GM12878 (cell line): ENCODE data around the gene MEGF11. TPM values are rescaled to one million over a fixed set of nuclear protein-coding genes. Genes with fewer than 3 reads are reported as not detected.

ENCODE experiments used
- ATAC-seq: fragments of 200-7000 bp; cut with Tn5 transposase; 3 replicates; pipeline ENCODE4 v1.9.1; 2020; ENCODE audit warnings: mild to moderate bottlenecking, moderate library complexity
- BruUV-seq: library from RNA; stranded (reverse); fragments of 400-500 nt; replicated peaks from 2 replicates; lab custom pipeline; 2021; lab: Mats Ljungman, UMichigan
- CTCF ChIA-PET: fragments of 300-600 bp; sonication (Branson Sonifier 250); formaldehyde crosslinking; extraction: SDS; loops from one replicate; lab custom pipeline; 2021; ENCODE audit warnings: inconsistent platforms; lab: Yijun Ruan, JAX
- POLR2A ChIA-PET: fragments of 350-600 bp; formaldehyde crosslinking; extraction: SDS; loops from one replicate; lab custom pipeline; 2021; ENCODE audit warnings: inconsistent platforms; lab: Charles Lee
- RAD21 ChIA-PET: fragments of 300-600 bp; sonication (Branson Sonifier 250); formaldehyde crosslinking; loops from one replicate; lab custom pipeline; 2023; ENCODE audit warnings: antibody characterized with exemption; ENCODE audit not compliant: unreplicated experiment; lab: Charles Lee
- SMC1A ChIA-PET: fragments of 300-600 bp; sonication (Branson Sonifier 250); formaldehyde crosslinking; loops from one replicate; lab custom pipeline; 2023; ENCODE audit not compliant: unreplicated experiment, uncharacterized antibody; lab: Charles Lee
- DNase-seq: peaks from one replicate; pipeline ENCODE4 v3.0.0-alpha.2; 2011; ENCODE audit warnings: low read depth, low spot score
- FAIRE-seq: peaks from 3 replicates; lab custom pipeline; 2011; peaks lifted over from hg19 to GRCh38; lab: Jason Lieb, UNC
- H2AFZ ChIP-seq: 2 replicates; pipeline ENCODE4 v1.6.0; 2011; ENCODE audit warnings: low read depth, low read length, control low read depth; ENCODE audit not compliant: control insufficient read depth
- H3K27ac ChIP-seq: 2 replicates; pipeline ENCODE4 v1.5.1; 2011; ENCODE audit warnings: control low read depth; ENCODE audit not compliant: control insufficient read depth, insufficient read depth
- H3K27me3 ChIP-seq, 2 experiments: replicated peaks in 1 of 2; 2 replicates each; pipeline versions ENCODE4 v1.6.0 to v1.6.1; 2011; ENCODE audit warnings: low read length in 1 of 2; ENCODE audit not compliant: control insufficient read depth in 2 of 2, insufficient read depth in 2 of 2
- H3K36me3 ChIP-seq, 2 experiments: 2 replicates each; pipeline ENCODE4 v1.5.1; 2011; ENCODE audit warnings: low read length in 1 of 2; ENCODE audit not compliant: control insufficient read depth in 2 of 2, insufficient read depth in 2 of 2
- H3K4me1 ChIP-seq: 2 replicates; pipeline ENCODE4 v1.6.1; 2011; ENCODE audit warnings: mild to moderate bottlenecking, low read length, moderate library complexity, mixed read lengths; ENCODE audit not compliant: control insufficient read depth, insufficient read depth
- H3K4me2 ChIP-seq: 2 replicates; pipeline ENCODE4 v1.6.0; 2011; ENCODE audit warnings: control low read depth; ENCODE audit not compliant: control insufficient read depth, insufficient read depth
- H3K4me3 ChIP-seq: fragments of 200-600 bp; sonication (generic); 2 replicates; pipeline ENCODE4 v1.5.1; 2016
- H3K79me2 ChIP-seq: 2 replicates; pipeline ENCODE4 v1.6.0; 2011; ENCODE audit warnings: low read length; ENCODE audit not compliant: control insufficient read depth, insufficient read depth
- H3K9ac ChIP-seq: 2 replicates; pipeline ENCODE4 v1.8.0; 2011; ENCODE audit warnings: low read length, control low read depth, mixed read lengths; ENCODE audit not compliant: control insufficient read depth, insufficient read depth
- H3K9me3 ChIP-seq: replicated peaks from 3 replicates; pipeline ENCODE4 v1.5.1; 2011; ENCODE audit warnings: mild to moderate bottlenecking, low read length; ENCODE audit not compliant: control insufficient read depth, insufficient read depth
- H4K20me1 ChIP-seq: 2 replicates; pipeline ENCODE4 v1.6.0; 2011; ENCODE audit not compliant: control insufficient read depth, insufficient read depth
- HCFC1 ChIP-seq: fragments of 150-350 bp; IDR thresholded peaks from 2 replicates; pipeline ENCODE4 v1.6.1; 2014; ENCODE audit warnings: low read length
- JUNB ChIP-seq: IDR thresholded peaks from 2 replicates; pipeline ENCODE4 v1.6.1; 2016; ENCODE audit warnings: antibody characterized with exemption, mild to moderate bottlenecking
- MTA3 ChIP-seq: IDR thresholded peaks from 2 replicates; pipeline ENCODE4 v1.6.1; 2012; ENCODE audit warnings: low read length, inconsistent platforms, borderline replicate concordance
- TCF7 ChIP-seq: IDR thresholded peaks from 2 replicates; pipeline ENCODE4 v1.6.1; 2014; ENCODE audit warnings: antibody characterized with exemption, borderline replicate concordance
- ZNF274 ChIP-seq: IDR thresholded peaks from one replicate; pipeline ENCODE4 v1.8.0; 2011; ENCODE audit not compliant: insufficient read length, insufficient read depth
- WGBS: methylation state at CpG from one replicate; pipeline ENCODE4 v1.1.6; 2016; ENCODE audit warnings: low lambda C conversion rate; ENCODE audit not compliant: insufficient replicate concordance, insufficient coverage; ENCODE audit errors: missing lambda C conversion rate; 5-methylcytosine and 5-hydroxymethylcytosine counted together
- in situ Hi-C: fragments of 300-500 bp; cut with MboI; formaldehyde crosslinking; loops from 9 replicates; pipeline ENCODE4 v1.14.3; 2018; ENCODE audit warnings: mixed read lengths
- intact Hi-C: fragments of 100-400 bp; cut with micrococcal nuclease; formaldehyde crosslinking; loops from one replicate; pipeline ENCODE4 v1.14.2; 2022; ENCODE audit not compliant: unreplicated experiment
- polyA plus RNA-seq, 11 experiments: library from polyadenylated mRNA; depleted of rRNA in 4 of 11; unstranded in 6 of 11; stranded (reverse) in 5 of 11; fragments of >200 nt; fragmentation: Nextera tagmentation in 4 of 11; fragmentation: Illumina TruSeq in 1 of 11; extraction: Ambion mirVana in 4 of 11; extraction: Trizol in 1 of 11; gene quantifications; 1 replicate in 1 of 11; 2 replicates in 10 of 11; pipeline versions ENCODE4 v1.2.1 to v1.2.3, GENCODE V29; 2011 to 2016; ENCODE audit warnings: inconsistent platforms in 2 of 11, missing spikeins in 2 of 11, low read depth in 1 of 11
- total RNA-seq, 4 experiments: library from RNA; depleted of rRNA in 3 of 4; stranded (reverse); fragments of >200 nt in 3 of 4; fragmentation: Illumina TruSeq in 1 of 4; extraction: Trizol in 1 of 4; gene quantifications; 2 replicates each; pipeline versions ENCODE4 v1.2.1 to v1.2.3, GENCODE V29; 2013 to 2021
- TF ChIP-seq, protein P1 (sequence below): fragments of 450-650 bp; IDR thresholded peaks from 2 replicates; pipeline ENCODE4 v1.6.1; 2018; ENCODE audit warnings: borderline replicate concordance, mild to moderate bottlenecking; ENCODE audit not compliant: partially characterized antibody
- TF ChIP-seq, protein P2 (sequence below): fragments of 450-650 bp; IDR thresholded peaks from 2 replicates; pipeline ENCODE4 v1.6.1; 2016; ENCODE audit warnings: mild to moderate bottlenecking, moderate library complexity, borderline replicate concordance

MEGF11 gene
- total and polyA plus RNA-seq, 10 of the 15 experiments (the other 5 are each of a cell fraction or from before 2014, with no cell fraction given), result 0.03 to 1.7 (median 0.49) TPM

GRCh38 chr15:65949491-65949890, 304.1 kb downstream of the MEGF11 start (continued):
- TF ChIP-seq, protein P1, sequence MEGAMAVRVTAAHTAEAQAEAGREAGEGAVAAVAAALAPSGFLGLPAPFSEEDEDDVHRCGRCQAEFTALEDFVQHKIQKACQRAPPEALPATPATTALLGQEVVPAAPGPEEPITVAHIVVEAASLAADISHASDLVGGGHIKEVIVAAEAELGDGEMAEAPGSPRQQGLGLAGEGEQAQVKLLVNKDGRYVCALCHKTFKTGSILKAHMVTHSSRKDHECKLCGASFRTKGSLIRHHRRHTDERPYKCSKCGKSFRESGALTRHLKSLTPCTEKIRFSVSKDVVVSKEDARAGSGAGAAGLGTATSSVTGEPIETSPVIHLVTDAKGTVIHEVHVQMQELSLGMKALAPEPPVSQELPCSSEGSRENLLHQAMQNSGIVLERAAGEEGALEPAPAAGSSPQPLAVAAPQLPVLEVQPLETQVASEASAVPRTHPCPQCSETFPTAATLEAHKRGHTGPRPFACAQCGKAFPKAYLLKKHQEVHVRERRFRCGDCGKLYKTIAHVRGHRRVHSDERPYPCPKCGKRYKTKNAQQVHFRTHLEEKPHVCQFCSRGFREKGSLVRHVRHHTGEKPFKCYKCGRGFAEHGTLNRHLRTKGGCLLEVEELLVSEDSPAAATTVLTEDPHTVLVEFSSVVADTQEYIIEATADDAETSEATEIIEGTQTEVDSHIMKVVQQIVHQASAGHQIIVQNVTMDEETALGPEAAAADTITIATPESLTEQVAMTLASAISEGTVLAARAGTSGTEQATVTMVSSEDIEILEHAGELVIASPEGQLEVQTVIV, result no peak

DNA sequence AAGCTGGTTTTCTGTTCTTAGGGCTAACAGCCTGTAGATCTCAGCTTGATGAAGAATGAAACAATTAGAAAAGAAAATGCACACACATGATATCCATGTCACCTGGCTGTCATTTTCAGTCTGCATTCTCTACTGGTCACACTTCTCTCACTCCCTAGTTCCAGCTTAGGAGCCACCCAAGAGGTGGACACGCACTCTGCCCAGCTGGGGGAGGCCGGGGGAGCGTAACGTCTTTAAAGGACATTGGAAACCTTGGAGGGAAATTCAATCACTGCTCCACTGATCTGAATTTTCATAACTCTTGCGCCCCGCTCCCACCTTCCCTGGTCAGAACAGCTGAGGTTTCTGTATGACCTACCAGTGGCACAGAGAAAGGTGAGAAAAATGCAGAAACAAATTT, 304.5 kb downstream of the MEGF11 start:
- Histone ChIP-seq H3K4me3 (no peak overlapping the region), H3K9me3 (no peaks in the 10 kb centered on the region), H4K20me1 (no peaks in the 10 kb centered on the region; the same call in 1 of the 2 replicates), H3K27ac (no peak overlapping the region), H3K4me1 (no peaks in the 10 kb centered on the region), H3K4me2 (no peak overlapping the region), H3K36me3 (no peaks in the 10 kb centered on the region), H3K27me3 (no peaks in the 10 kb centered on the region), H3K79me2 (no peaks in the 10 kb centered on the region), H3K9ac (no peak overlapping the region), H2AFZ (no peak overlapping the region)
- CTCF ChIA-PET, result interaction anchor here (0.9 to 1.3 kb wide), 3 partner anchors 22 to 136 kb away, joined by 4 to 5 read pairs (median 5); no protein-coding TSS in a partner anchor
- POLR2A ChIA-PET, result interaction anchor here (0.8 to 1.4 kb wide), 3 partner anchors 10 to 70 kb away, joined by 3 to 4 read pairs (median 3); no protein-coding TSS in a partner anchor
- intact Hi-C loops (no loop called here), in situ Hi-C loops (no loop called here)
- 71% methylated on average over 6 of the region's 6 CpGs for WGBS
- SMC1A ChIA-PET, result interaction anchor here (0.5 to 3.3 kb wide), 3 partner anchors 10 to 36 kb away, joined by 3 to 13 read pairs (median 10); no protein-coding TSS in a partner anchor
- RAD21 ChIA-PET, result interaction anchor here (1.0 to 1.3 kb wide), 3 partner anchors 19 to 32 kb away, joined by 3 to 6 read pairs (median 3); no protein-coding TSS in a partner anchor
- no peak for ATAC-seq
- FAIRE-seq, result no peak
- BruUV-seq, result no TSS peak
- TF ChIP-seq JUNB, result no peak
- TF ChIP-seq TCF7, result no peak
- TF ChIP-seq MTA3, result no peak
- TF ChIP-seq ZNF274, result no peak
- TF ChIP-seq, protein P2, sequence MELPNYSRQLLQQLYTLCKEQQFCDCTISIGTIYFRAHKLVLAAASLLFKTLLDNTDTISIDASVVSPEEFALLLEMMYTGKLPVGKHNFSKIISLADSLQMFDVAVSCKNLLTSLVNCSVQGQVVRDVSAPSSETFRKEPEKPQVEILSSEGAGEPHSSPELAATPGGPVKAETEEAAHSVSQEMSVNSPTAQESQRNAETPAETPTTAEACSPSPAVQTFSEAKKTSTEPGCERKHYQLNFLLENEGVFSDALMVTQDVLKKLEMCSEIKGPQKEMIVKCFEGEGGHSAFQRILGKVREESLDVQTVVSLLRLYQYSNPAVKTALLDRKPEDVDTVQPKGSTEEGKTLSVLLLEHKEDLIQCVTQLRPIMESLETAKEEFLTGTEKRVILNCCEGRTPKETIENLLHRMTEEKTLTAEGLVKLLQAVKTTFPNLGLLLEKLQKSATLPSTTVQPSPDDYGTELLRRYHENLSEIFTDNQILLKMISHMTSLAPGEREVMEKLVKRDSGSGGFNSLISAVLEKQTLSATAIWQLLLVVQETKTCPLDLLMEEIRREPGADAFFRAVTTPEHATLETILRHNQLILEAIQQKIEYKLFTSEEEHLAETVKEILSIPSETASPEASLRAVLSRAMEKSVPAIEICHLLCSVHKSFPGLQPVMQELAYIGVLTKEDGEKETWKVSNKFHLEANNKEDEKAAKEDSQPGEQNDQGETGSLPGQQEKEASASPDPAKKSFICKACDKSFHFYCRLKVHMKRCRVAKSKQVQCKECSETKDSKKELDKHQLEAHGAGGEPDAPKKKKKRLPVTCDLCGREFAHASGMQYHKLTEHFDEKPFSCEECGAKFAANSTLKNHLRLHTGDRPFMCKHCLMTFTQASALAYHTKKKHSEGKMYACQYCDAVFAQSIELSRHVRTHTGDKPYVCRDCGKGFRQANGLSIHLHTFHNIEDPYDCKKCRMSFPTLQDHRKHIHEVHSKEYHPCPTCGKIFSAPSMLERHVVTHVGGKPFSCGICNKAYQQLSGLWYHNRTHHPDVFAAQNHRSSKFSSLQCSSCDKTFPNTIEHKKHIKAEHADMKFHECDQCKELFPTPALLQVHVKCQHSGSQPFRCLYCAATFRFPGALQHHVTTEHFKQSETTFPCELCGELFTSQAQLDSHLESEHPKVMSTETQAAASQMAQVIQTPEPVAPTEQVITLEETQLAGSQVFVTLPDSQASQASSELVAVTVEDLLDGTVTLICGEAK, result no peak
- TF ChIP-seq HCFC1, result no peak
- no peak for DNase-seq
